Pancreas (tissue), 10 donors: ENCODE data around the gene PNKP. TPM values are rescaled to one million over a fixed set of nuclear protein-coding genes. Genes with fewer than 3 reads are reported as not detected.
A peak's percentile ranks its signal among the peaks of the same experiment; 100 is the strongest.

Experiments used
- ATAC-seq, 4 donors: fragments of 200-7000 bp; cut with Tn5 transposase; one replicate each; pipeline versions ENCODE4 v1.8.0 to v1.9.1; 2020; ENCODE audit warnings: mild to moderate bottlenecking in 4 of 4, moderate library complexity in 4 of 4
- DNase-seq, 6 donors: peaks; one replicate each; pipeline ENCODE4 v3.0.0-alpha.2; 2020
- FAIRE-seq: peaks from 2 replicates; lab custom pipeline; 2012; peaks lifted over from hg19 to GRCh38; lab: Jason Lieb, UNC
- H3K27ac ChIP-seq, 4 donors: fragments of 200-600 bp; sonication (generic); 1 replicate in 3 of 4; 2 replicates in 1 of 4; pipeline versions ENCODE4 v1.5.0 to v1.8.0; 2020
- H3K27me3 ChIP-seq, 4 donors: fragments of 200-600 bp; one replicate each; pipeline ENCODE4 v1.8.0; 2021
- H3K36me3 ChIP-seq, 3 donors: fragments of 200-600 bp; sonication (generic) in 1 of 3; one replicate each; pipeline versions ENCODE4 v1.5.0 to v1.8.0; 2020 to 2021
- H3K4me1 ChIP-seq, 3 donors: fragments of 200-600 bp; one replicate each; pipeline ENCODE4 v1.8.0; 2021
- H3K4me3 ChIP-seq, 4 donors: fragments of 200-600 bp; sonication (generic) in 2 of 4; one replicate each; pipeline versions ENCODE4 v1.5.0 to v1.8.0; 2020 to 2021
- H3K9me3 ChIP-seq, 4 donors: fragments of 200-600 bp; one replicate each; pipeline ENCODE4 v1.8.0; 2021
- WGBS, 2 donors: extraction: QIAGEN DNeasy Blood & Tissue Kit; methylation state at CpG; one replicate each; pipeline ENCODE4 v1.1.7; 2013; 5-methylcytosine and 5-hydroxymethylcytosine counted together
- intact Hi-C, 3 donors: fragments of 100-400 bp; cut with DNase I; formaldehyde crosslinking; loops; one replicate each; pipeline versions ENCODE4 v1.11.1 to v1.14.2; 2022
- polyA plus RNA-seq, 2 donors: library from polyadenylated mRNA; stranded (reverse); fragments of 200-250 nt; gene quantifications; one replicate each; pipeline ENCODE4 v1.2.3, GENCODE V29; 2013
- total RNA-seq, 6 donors: library from RNA; stranded (reverse); fragmentation: NEBNext Ultra II Directional in 4 of 6; extraction: Animal tissue kit (Norgen Biotek cat#: 25700) in 4 of 6; gene quantifications; one replicate each; pipeline versions ENCODE4 v1.2.1 to v1.2.4, GENCODE V29; 2021 to 2023
- TF ChIP-seq, protein P1 (sequence below), 4 donors: fragments of 200-600 bp; sonication (generic) in 3 of 4; IDR thresholded peaks; one replicate each; pipeline versions ENCODE4 v1.5.0 to v1.8.0; 2021; ENCODE audit warnings: antibody characterized with exemption in 4 of 4
- donor health status: healthy with polysubstance abuse.
- donor health status: DM: no; HTN: no; CAD: no; lungs with moderate emphysema.
- donor health status: DM: no; HTN: no; CAD: no.
- donor health status: control.
- donor health status: control.
- donor health status: Bipolar disorder and iron deficiency.
- donor health status: DM: yes; HTN: yes; CAD: no.
- donor health status: DM: no; HTN: no; CAD: no.
- donor health status: DM: no; HTN: no; CAD: no.
- donor health status: DM: yes; HTN: yes; CAD: no.

The PNKP gene
- total and polyA plus RNA-seq, 8 donors, result 28.7 to 154 (median 43.7) TPM

DNA sequence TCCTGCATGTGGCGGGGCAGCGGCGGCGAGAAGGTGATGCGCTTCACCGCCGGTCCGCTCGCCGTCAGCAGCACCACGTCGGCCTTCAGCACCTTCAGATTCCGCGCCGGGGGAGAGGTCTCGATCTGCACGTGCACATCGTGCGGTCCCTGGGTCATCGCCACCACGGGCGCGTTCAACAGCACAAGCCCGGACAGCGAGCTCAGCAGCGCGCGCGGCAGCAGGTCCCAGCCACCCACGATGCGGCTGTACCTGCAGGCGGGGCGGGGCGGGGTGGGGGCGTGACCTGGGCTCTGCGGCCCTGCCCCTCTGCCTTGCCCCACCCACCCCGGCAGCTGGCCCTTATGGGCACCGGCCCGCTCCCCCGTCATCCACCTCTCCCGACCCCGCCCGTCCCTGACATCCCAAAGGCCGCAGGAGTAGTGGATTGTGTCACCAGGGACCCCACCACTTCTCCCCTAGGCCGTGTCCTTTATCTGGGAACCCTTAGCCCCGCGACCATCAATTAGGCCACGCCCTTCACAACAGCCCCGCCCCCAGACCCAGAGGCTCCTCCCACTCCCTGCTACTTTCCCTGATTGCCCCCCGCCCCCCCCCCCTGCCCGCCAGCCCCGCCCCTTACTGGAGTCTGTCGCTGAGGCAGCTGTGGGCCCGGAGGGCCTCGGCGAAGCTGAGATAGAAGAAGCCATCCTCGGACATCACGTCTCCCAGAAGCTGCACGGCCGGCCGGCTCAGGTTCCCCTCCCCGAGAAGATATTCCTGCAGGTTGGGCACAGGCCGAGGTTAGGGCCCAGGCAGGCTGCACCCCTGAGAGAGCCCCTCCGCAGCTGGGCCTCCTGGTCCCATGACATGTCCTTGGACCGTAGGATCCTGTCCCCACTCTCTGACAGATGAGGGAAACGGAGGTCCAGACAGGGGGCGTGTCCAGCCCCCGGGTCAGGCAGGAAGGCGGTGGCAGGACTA is 23.3 kb upstream of the PNKP start:
- intact Hi-C loops, result no loop called here
- DNase-seq (peak in 5 of 6 donors; percentile 50 to 83 (median 69)), FAIRE-seq (no peak), ATAC-seq (peak; percentile 72 to 87 (median 74))
- Histone ChIP-seq H3K9me3 (no peaks in the 10 kb centered on the region), H3K27me3 (no peaks in the 10 kb centered on the region), H3K4me1 (no peaks in the 10 kb centered on the region), H3K36me3 (no peaks in the 10 kb centered on the region), H3K4me3 (peak overlapping the region in 3 of 4 donors; percentile 18 to 26 (median 19)), H3K27ac (no peak overlapping the region)
- TF ChIP-seq, protein P1, sequence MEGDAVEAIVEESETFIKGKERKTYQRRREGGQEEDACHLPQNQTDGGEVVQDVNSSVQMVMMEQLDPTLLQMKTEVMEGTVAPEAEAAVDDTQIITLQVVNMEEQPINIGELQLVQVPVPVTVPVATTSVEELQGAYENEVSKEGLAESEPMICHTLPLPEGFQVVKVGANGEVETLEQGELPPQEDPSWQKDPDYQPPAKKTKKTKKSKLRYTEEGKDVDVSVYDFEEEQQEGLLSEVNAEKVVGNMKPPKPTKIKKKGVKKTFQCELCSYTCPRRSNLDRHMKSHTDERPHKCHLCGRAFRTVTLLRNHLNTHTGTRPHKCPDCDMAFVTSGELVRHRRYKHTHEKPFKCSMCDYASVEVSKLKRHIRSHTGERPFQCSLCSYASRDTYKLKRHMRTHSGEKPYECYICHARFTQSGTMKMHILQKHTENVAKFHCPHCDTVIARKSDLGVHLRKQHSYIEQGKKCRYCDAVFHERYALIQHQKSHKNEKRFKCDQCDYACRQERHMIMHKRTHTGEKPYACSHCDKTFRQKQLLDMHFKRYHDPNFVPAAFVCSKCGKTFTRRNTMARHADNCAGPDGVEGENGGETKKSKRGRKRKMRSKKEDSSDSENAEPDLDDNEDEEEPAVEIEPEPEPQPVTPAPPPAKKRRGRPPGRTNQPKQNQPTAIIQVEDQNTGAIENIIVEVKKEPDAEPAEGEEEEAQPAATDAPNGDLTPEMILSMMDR (IDR thresholded peaks at IDR 0.05), result no peak
- 16 to 18% methylated on average over 65 to 69 of the region's 69 CpGs for WGBS, 2 donors

DNA sequence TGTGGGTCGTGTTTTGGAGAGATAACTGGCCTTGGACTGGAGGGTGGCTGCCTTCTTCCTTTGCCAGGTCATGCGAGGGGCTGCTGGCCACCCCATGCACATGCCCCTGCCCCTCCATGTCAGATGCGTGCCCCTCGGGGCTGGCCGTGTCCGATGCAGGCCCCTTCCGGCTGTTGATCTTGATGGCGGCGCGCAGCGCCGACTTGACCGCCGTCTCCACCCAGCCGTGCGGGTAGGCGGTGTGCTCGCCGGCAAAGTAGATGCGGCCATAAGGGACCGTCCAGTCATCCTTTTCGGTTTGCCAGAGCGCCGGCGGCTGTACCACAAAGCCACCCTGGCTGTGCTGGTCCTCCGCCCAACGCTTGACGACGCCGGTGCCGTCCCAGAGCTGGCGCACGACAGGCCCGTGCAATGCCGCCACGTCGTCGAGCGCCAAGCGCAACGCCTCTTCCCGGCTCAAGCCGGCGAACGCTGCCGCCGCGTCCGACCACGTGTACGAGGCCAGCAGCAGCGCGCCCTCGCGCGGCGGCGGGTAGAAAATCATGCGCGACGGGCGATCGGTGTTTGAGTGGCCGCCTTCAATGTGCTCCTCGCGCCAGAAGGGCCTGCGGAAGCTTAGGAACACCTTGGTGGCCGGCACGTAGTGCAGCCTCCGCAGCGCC is 22.4 kb upstream of the PNKP start:
- no peak overlapping the region for H3K27ac ChIP-seq
- H3K27me3 ChIP-seq, result no peaks in the 10 kb centered on the region
- FAIRE-seq (no peak), ATAC-seq (peak; percentile 65 to 87 (median 78)), DNase-seq (peak; percentile 38 to 87 (median 66))
- no peaks in the 10 kb centered on the region for H3K4me1 ChIP-seq
- 22 to 26% methylated on average over 71 of the region's 71 CpGs for WGBS, 2 donors
- intact Hi-C loops, result no loop called here
- H3K9me3 ChIP-seq, result no peaks in the 10 kb centered on the region
- peak overlapping the region in 3 of 4 donors; percentile 18 to 26 (median 19) for H3K4me3 ChIP-seq
- peaks cover 0 to 8% (median under 1%) of the 10 kb centered on the region in 3 donors for H3K36me3 ChIP-seq
- TF ChIP-seq, protein P1 (IDR thresholded peaks at IDR 0.05), result peak; percentile 46 to 71 (median 60)

- TF ChIP-seq, protein P1 (IDR thresholded peaks at IDR 0.05), result no peak
- Histone ChIP-seq H3K9me3 (no peaks in the 10 kb centered on the region), H3K4me3 (no peak overlapping the region), H3K36me3 (peaks cover 3 to 14% (median 5%) of the 10 kb centered on the region in 3 donors), H3K27me3 (no peaks in the 10 kb centered on the region), H3K4me1 (no peaks in the 10 kb centered on the region), H3K27ac (no peak overlapping the region)
- ATAC-seq, result peak in 1 of 4 donors; percentile 1
- 92 to 93% methylated on average over 23 of the region's 23 CpGs for WGBS, 2 donors
- intact Hi-C loops, result no loop called here
- DNase-seq, result peak in 2 of 6 donors; percentile 14 to 28
- FAIRE-seq, result no peak
These were observed 21.8 kb upstream of the PNKP start for GRCh38 chr19:49889038-49889686.

- intact Hi-C loops, result no loop called here
- ATAC-seq (no peak), DNase-seq (peak in 2 of 6 donors; percentile 12 to 23), FAIRE-seq (no peak)
- Histone ChIP-seq H3K4me3 (no peak overlapping the region), H3K4me1 (no peaks in the 10 kb centered on the region), H3K36me3 (peaks cover 9 to 21% (median 12%) of the 10 kb centered on the region in 3 donors), H3K9me3 (no peaks in the 10 kb centered on the region), H3K27me3 (no peaks in the 10 kb centered on the region), H3K27ac (no peak overlapping the region)
- TF ChIP-seq, protein P1 (IDR thresholded peaks at IDR 0.05), result no peak
- 30 to 77% methylated on average over 15 to 18 of the region's 18 CpGs for WGBS, 2 donors
These were observed 21.1 kb upstream of the PNKP start for GRCh38 chr19:49888510-49888824.
